GM19043 (cell line): ENCODE measurements around the gene ELAVL3.
"Not testable (repeated sequence)": the region's sequence is repeated elsewhere in the genome, so short reads cannot be mapped to it uniquely, and the experiment has no call there.

Experiments
- ATAC-seq: cut with Tn5 transposase; IDR thresholded peaks from one replicate; pipeline ENCODE4 v1.9.1; 2021; ENCODE audit warnings: low read depth; ENCODE audit not compliant: unreplicated experiment

The ELAVL3 gene

GRCh38 chr19:11416346-11417052, 64.3 kb downstream of the ELAVL3 start:
- no peak for ATAC-seq

GRCh38 chr19:11414544-11414943, 66.3 kb downstream of the ELAVL3 start:
- ATAC-seq, result no peak

GRCh38 chr19:11410682-11411081, 70.2 kb downstream of the ELAVL3 start:
- ATAC-seq, result no peak

GRCh38 chr19:11408591-11408990, 72.3 kb downstream of the ELAVL3 start:
- ATAC-seq, result no peak

- ATAC-seq, result not testable (repeated sequence)
Observed at GRCh38 chr19:11406703-11407236, 74.1 kb downstream of the ELAVL3 start.

GRCh38 chr19:11405846-11406643, 74.8 kb downstream of the ELAVL3 start:
- no peak for ATAC-seq

- no peak for ATAC-seq
Observed at GRCh38 chr19:11404588-11405222, 76.1 kb downstream of the ELAVL3 start.

GRCh38 chr19:11401808-11402543, 78.9 kb downstream of the ELAVL3 start:
- no peak for ATAC-seq
